ENCODE data around the gene PAQR3. TPM values are rescaled to one million over a fixed set of nuclear protein-coding genes. Genes with fewer than 3 reads are reported as not detected.

PAQR3 gene
- total and polyA plus RNA-seq, 2 of the 8 experiments (the other 6 are each of a cell fraction or from before 2014, with no cell fraction given): 28.9 to 35.2 TPM

- Histone ChIP-seq H2BK5ac (ENCODE audit: low read depth, low read length) (no peak overlapping the region), H3K4me1 (replicated peaks in 1 of 4; ENCODE audit: control insufficient read depth in 3 of 4, insufficient read depth in 4 of 4, low read length in 3 of 4) (no peaks in the 10 kb centered on the region), H3K18ac (ENCODE audit: extremely low read depth, low read length) (no peak overlapping the region), H2BK15ac (ENCODE audit: low read length) (no peak overlapping the region), H4K91ac (replicated peaks; ENCODE audit: insufficient read length, low read length) (no peak overlapping the region), H3K23me2 (ENCODE audit: low read depth, low read length) (no peaks in the 10 kb centered on the region), H4K20me1 (replicated peaks in 1 of 2; ENCODE audit: control insufficient read depth in 1 of 2, insufficient read depth in 2 of 2, low read length in 2 of 2) (no peaks in the 10 kb centered on the region), H3K27ac (ENCODE audit: low read depth, low read length) (no peak overlapping the region), H4K8ac (ENCODE audit: extremely low read depth, insufficient read depth, low read length) (no peak overlapping the region), H3K14ac (ENCODE audit: insufficient read length) (no peak overlapping the region), H3K9me3 (ENCODE audit: insufficient read depth in 2 of 2, low read depth in 1 of 2, low read length in 1 of 2) (no peaks in the 10 kb centered on the region), H2AFZ (ENCODE audit: low read length) (no peak overlapping the region), H3K4me2 (ENCODE audit: insufficient read depth in 1 of 2, low read depth in 2 of 2, low read length in 2 of 2) (no peak overlapping the region), H3K9ac (replicated peaks in 1 of 4; ENCODE audit: extremely low read depth in 1 of 4, low read depth in 3 of 4, low read length in 3 of 4) (no peak overlapping the region), H2BK12ac (ENCODE audit: low read depth, low read length) (no peak overlapping the region), H2AK5ac (ENCODE audit: low read depth, low read length) (no peak overlapping the region), H3K36me3 (ENCODE audit: control insufficient read depth in 2 of 4, insufficient read depth in 4 of 4, low read length in 3 of 4) (peaks cover 0 to 3% (median 0%) of the 10 kb centered on the region in 4 experiments; a peak in 2 of 8 replicates), H3K23ac (ENCODE audit: insufficient read length) (no peak overlapping the region), H3K56ac (replicated peaks; ENCODE audit: insufficient read length, low read depth, low read length) (no peak overlapping the region), H3K79me1 (ENCODE audit: low read depth, low read length) (no peaks in the 10 kb centered on the region), H2BK120ac (replicated peaks; ENCODE audit: low read depth, low read length) (no peak overlapping the region), H3K79me2 (ENCODE audit: control insufficient read depth in 1 of 2, insufficient read depth in 2 of 2, low read length in 2 of 2) (no peaks in the 10 kb centered on the region), H4K5ac (ENCODE audit: insufficient read length, low read depth, low read length) (no peak overlapping the region), H3K4me3 (ENCODE audit: extremely low read depth in 1 of 4, insufficient read depth in 2 of 4, low read depth in 3 of 4, low read length in 4 of 4) (no peak overlapping the region), H3K4ac (replicated peaks; ENCODE audit: insufficient read length, low read depth, low read length) (no peak overlapping the region), H2BK20ac (ENCODE audit: low read length) (no peak overlapping the region), H3K27me3 (replicated peaks in 1 of 4; ENCODE audit: control insufficient read depth in 3 of 4, extremely low read depth in 1 of 4, insufficient read depth in 3 of 4, low read length in 3 of 4) (no peaks in the 10 kb centered on the region)
- DNase-seq (ENCODE audit: low read depth in 1 of 2, low spot score in 2 of 2) (no peak), FAIRE-seq (no peak)
- ChIA-PET CTCF (ENCODE audit: partially characterized antibody) (interaction anchor here (0.6 to 3.2 kb wide), 22 partner anchors 9 to 1019 kb away, joined by 3 to 24 read pairs (median 3); no protein-coding TSS in a partner anchor), POLR2A (ENCODE audit: partially characterized antibody) (no interaction called here)
- WGBS, 2 experiments (ENCODE audit: extremely low coverage in 1 of 2, insufficient coverage in 1 of 2, insufficient read length in 1 of 2, insufficient replicate concordance in 2 of 2, low coverage in 1 of 2, low lambda C conversion rate in 2 of 2, missing lambda C conversion rate in 1 of 2): 92% methylated on average over 2 of the region's 2 CpGs; no CpG with 5 or more reads in 1 of the 2 experiments
- TF ChIP-seq CHD1 (IDR thresholded peaks at IDR 0.05; ENCODE audit: low read depth, low read length) (no peak), NRF1 (IDR thresholded peaks at IDR 0.05; ENCODE audit: low read depth, low read length) (no peak), KDM1A (IDR thresholded peaks at IDR 0.05; ENCODE audit: borderline replicate concordance, low read length) (no peak), RFX5 (IDR thresholded peaks at IDR 0.05; ENCODE audit: borderline replicate concordance, low read depth, low read length) (no peak), SUZ12 (IDR thresholded peaks at IDR 0.05; ENCODE audit: low read length) (no peak)
Observed at GRCh38 chr4:78863991-78864390, 75.2 kb downstream of the PAQR3 start.

Data from H1 (cell line).